Vagina (tissue), 2 donors: Measurements from ENCODE around the gene PRDM16. TPM values are rescaled to one million over a fixed set of nuclear protein-coding genes. Genes with fewer than 3 reads are reported as not detected.

Source experiments
- DNase-seq, 2 donors: peaks; one replicate each; pipeline ENCODE4 v3.0.0-alpha.2; 2017; ENCODE audit errors: extremely low spot score in 2 of 2
- H3K27ac ChIP-seq: fragments of 200-600 bp; sonication (generic); one replicate; pipeline ENCODE4 v1.5.1; 2019
- H3K27me3 ChIP-seq: fragments of 200-600 bp; sonication (generic); one replicate; pipeline ENCODE4 v1.5.1; 2019
- H3K36me3 ChIP-seq, 2 donors: fragments of 200-600 bp; sonication (generic); one replicate each; pipeline ENCODE4 v1.5.1; 2017 to 2019
- H3K4me1 ChIP-seq: fragments of 200-600 bp; sonication (generic); one replicate; pipeline ENCODE4 v1.5.1; 2019
- H3K4me3 ChIP-seq, 2 donors: fragments of 200-600 bp; sonication (generic); 1 replicate in 1 of 2; 2 replicates in 1 of 2; pipeline ENCODE4 v1.5.1; 2016 to 2019
- H3K9me3 ChIP-seq: fragments of 200-600 bp; sonication (generic); one replicate; pipeline ENCODE4 v1.5.1; 2019
- POLR2A ChIP-seq, 2 donors: fragments of 450-650 bp; IDR thresholded peaks; one replicate each; pipeline ENCODE4 v1.6.1; 2017; ENCODE audit warnings: antibody characterized with exemption in 2 of 2, mild to moderate bottlenecking in 2 of 2, moderate library complexity in 2 of 2
- POLR2AphosphoS5 ChIP-seq, 2 donors: sonication (generic); formaldehyde crosslinking; IDR thresholded peaks; one replicate each; pipeline ENCODE4 v1.9.0; 2017; ENCODE audit warnings: antibody characterized with exemption in 2 of 2, mild to moderate bottlenecking in 2 of 2, low read depth in 1 of 2; ENCODE audit not compliant: insufficient read depth in 1 of 2
- intact Hi-C: fragments of 100-400 bp; cut with DNase I; formaldehyde crosslinking; loops from one replicate; pipeline ENCODE4 v1.15.1; 2023
- total RNA-seq: library from RNA; depleted of rRNA; stranded (reverse); fragments of >200 nt; gene quantifications from one replicate; pipeline ENCODE4 v1.2.3, GENCODE V29; 2016
- TF ChIP-seq, protein P1 (sequence below), 3 experiments: fragments of 450-650 bp in 2 of 3; fragments of 200-600 bp in 1 of 3; sonication (generic) in 1 of 3; IDR thresholded peaks; one replicate each; pipeline ENCODE4 v1.5.1; 2017 to 2019; ENCODE audit warnings: antibody characterized with exemption in 3 of 3, mild to moderate bottlenecking in 2 of 3, moderate library complexity in 2 of 3

PRDM16 gene
- total RNA-seq, 1 donor from 2014 or later: 3.9 TPM

DNA sequence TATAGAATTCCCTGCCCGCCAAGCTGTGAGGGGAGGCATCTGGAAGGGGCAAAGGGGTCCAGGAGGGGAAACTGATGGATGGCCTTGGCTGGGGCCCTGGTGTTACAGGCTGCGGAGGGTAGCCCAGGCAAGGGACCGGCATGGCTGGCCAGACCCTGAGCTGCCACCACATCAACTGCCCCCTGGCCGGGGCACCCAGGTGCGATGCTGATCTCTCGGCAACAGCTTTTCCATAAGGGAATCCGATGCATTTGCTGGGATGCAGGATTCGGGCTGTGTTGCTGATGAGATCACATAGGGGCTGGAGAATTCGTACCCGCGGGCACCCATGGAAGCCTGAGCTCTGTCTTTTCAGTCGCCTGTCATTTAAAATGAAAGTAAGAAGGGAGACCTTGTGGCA is 73.7 kb downstream of the PRDM16 start:
- no peak for TF ChIP-seq POLR2A (IDR thresholded peaks at IDR 0.05)
- Histone ChIP-seq H3K27me3 (peaks cover 5% of the 10 kb centered on the region), H3K36me3 (no peaks in the 10 kb centered on the region), H3K4me1 (peaks cover 13% of the 10 kb centered on the region), H3K4me3 (no peak overlapping the region), H3K9me3 (no peaks in the 10 kb centered on the region), H3K27ac (no peak overlapping the region)
- intact Hi-C loops: no loop called here
- DNase-seq: no peak

DNA sequence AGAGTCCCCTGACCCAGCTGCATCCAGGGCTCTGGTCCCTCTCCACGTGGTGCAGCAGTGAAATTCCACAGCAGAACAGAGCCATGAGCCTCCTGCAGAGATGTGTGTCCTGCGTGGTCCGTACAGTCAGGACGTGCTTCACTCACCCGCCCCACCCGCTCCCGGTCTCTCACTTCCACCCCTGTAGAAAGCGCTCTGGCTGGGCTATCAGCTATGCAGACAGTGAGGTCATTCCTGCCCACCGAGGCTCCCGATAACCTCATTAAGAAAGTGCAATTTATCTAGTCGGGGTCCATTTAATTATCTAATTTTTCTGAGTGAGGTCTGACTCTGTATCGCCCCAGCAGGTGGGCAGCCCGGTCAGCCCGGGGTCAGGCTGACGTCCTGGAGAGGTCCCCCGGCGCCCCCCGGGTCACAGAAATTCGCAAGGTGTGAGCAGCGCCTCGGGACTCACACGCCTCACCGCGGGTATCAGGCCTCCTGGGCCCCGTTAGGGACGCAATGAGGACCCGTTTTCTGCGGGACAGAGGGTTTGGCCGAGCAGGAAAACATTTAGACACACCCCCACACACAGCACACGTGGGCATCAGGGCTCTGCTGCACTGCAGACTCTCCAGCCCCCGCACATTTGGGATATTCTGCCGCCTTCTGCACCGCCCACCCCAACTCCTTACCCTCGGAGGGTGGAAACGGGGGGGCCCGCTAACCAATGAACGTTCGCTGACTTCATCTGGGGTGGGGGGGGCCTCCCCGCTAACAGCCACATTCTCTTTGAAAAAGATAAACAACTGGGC is 76.7 kb downstream of the PRDM16 start:
- peaks cover under 1% of the 10 kb centered on the region for H3K4me1 ChIP-seq
- no peaks in the 10 kb centered on the region for H3K9me3 ChIP-seq
- intact Hi-C loops: no loop called here
- H3K27me3 ChIP-seq: peaks cover 3% of the 10 kb centered on the region
- H3K27ac ChIP-seq: no peak overlapping the region
- H3K4me3 ChIP-seq: no peak overlapping the region
- no peak for DNase-seq
- H3K36me3 ChIP-seq: no peaks in the 10 kb centered on the region
- TF ChIP-seq, protein P1, sequence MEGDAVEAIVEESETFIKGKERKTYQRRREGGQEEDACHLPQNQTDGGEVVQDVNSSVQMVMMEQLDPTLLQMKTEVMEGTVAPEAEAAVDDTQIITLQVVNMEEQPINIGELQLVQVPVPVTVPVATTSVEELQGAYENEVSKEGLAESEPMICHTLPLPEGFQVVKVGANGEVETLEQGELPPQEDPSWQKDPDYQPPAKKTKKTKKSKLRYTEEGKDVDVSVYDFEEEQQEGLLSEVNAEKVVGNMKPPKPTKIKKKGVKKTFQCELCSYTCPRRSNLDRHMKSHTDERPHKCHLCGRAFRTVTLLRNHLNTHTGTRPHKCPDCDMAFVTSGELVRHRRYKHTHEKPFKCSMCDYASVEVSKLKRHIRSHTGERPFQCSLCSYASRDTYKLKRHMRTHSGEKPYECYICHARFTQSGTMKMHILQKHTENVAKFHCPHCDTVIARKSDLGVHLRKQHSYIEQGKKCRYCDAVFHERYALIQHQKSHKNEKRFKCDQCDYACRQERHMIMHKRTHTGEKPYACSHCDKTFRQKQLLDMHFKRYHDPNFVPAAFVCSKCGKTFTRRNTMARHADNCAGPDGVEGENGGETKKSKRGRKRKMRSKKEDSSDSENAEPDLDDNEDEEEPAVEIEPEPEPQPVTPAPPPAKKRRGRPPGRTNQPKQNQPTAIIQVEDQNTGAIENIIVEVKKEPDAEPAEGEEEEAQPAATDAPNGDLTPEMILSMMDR (IDR thresholded peaks at IDR 0.05): no peak
- no peak for TF ChIP-seq POLR2A (IDR thresholded peaks at IDR 0.05)
- TF ChIP-seq POLR2AphosphoS5 (IDR thresholded peaks at IDR 0.05; ENCODE audit: insufficient read depth in 1 of 2, low read depth in 1 of 2): no peak

DNA sequence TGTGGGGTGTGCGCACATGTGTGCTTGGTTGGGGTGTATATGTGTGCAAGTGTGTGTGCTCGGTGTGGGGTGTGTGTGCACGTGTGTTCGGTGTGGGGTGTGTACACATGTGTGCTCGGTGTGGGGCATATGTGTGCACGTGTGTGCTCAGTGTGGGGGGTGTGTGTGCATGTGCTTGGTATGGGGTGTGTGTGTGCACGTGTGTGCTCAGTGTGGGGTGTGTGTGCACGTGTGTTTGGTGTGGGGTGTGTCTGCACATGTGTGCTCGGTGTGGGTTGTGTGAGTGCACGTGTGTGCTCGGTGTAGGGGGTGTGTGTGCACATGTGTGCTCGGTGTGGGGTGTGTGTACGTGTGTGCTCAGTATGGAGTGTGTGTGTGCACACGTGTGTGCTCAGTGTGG is 77.5 kb downstream of the PRDM16 start:
- peaks cover 3% of the 10 kb centered on the region for H3K27me3 ChIP-seq
- H3K4me3 ChIP-seq: no peak overlapping the region
- no peaks in the 10 kb centered on the region for H3K9me3 ChIP-seq
- no peaks in the 10 kb centered on the region for H3K4me1 ChIP-seq
- TF ChIP-seq, protein P1 (IDR thresholded peaks at IDR 0.05): no peak
- TF ChIP-seq POLR2AphosphoS5 (IDR thresholded peaks at IDR 0.05; ENCODE audit: insufficient read depth in 1 of 2, low read depth in 1 of 2) (no peak), POLR2A (IDR thresholded peaks at IDR 0.05) (no peak)
- no peak overlapping the region for H3K27ac ChIP-seq
- no peak for DNase-seq
- H3K36me3 ChIP-seq: no peaks in the 10 kb centered on the region
- intact Hi-C loops: no loop called here

DNA sequence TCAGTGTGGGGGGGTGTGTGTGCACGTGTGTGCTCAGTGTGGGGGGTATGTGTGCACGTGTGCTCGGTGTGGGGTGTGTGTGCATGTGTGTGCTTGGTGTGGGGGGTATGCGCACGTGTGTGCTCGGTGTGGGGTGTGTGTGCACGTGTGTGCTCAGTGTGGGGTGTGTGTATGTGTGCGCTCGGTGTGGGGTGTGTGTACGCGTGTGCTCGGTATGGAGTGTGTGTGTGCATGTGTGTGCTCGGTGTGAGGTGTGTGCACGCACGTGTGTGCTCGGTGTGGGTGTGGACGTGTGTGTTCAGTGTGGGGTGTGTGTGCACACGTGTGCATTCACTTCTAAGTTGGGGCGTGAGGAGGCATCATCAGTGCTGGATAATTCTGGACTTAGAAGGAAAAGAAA is 77.9 kb downstream of the PRDM16 start:
- intact Hi-C loops: no loop called here
- no peak for TF ChIP-seq POLR2A (IDR thresholded peaks at IDR 0.05)
- TF ChIP-seq, protein P1 (IDR thresholded peaks at IDR 0.05): no peak
- no peak for TF ChIP-seq POLR2AphosphoS5 (IDR thresholded peaks at IDR 0.05; ENCODE audit: insufficient read depth in 1 of 2, low read depth in 1 of 2)
- H3K4me3 ChIP-seq: no peak overlapping the region
- H3K36me3 ChIP-seq: no peaks in the 10 kb centered on the region
- H3K9me3 ChIP-seq: no peaks in the 10 kb centered on the region
- H3K27ac ChIP-seq: no peak overlapping the region
- H3K4me1 ChIP-seq: no peaks in the 10 kb centered on the region
- no peak for DNase-seq
- peaks cover under 1% of the 10 kb centered on the region for H3K27me3 ChIP-seq

DNA sequence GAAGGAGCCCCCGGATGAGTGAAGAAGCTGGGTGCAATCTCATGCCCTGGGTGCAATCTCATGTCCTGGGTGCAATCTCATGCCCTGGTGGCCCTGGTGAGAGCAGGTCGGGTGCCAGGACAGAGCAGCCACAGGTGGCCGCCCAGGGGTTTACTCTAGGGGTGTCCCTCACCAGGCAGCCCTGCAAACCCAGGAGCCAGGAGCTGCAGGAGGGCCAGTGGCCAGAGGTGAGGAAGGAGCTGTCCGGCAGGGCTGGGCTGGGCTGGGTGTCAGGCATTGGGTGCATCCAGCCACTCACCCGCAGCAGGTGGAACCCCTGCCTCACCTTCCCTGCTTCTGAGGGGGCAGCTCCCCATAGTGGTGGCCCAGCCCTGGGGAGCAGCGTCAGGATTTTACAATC is 79.2 kb downstream of the PRDM16 start:
- DNase-seq: no peak
- no peak overlapping the region for H3K4me3 ChIP-seq
- no peaks in the 10 kb centered on the region for H3K4me1 ChIP-seq
- TF ChIP-seq POLR2A (IDR thresholded peaks at IDR 0.05) (no peak), POLR2AphosphoS5 (IDR thresholded peaks at IDR 0.05; ENCODE audit: insufficient read depth in 1 of 2, low read depth in 1 of 2) (no peak)
- TF ChIP-seq, protein P1 (IDR thresholded peaks at IDR 0.05): no peak
- H3K36me3 ChIP-seq: no peaks in the 10 kb centered on the region
- no peak overlapping the region for H3K27ac ChIP-seq
- no peaks in the 10 kb centered on the region for H3K9me3 ChIP-seq
- no peaks in the 10 kb centered on the region for H3K27me3 ChIP-seq
- intact Hi-C loops: no loop called here
